GM19240 (cell line): ENCODE measurements around the gene SAMD5.

Source experiments
- DNase-seq: peaks from one replicate; pipeline ENCODE4 v3.0.0; 2011; ENCODE audit warnings: low spot score; ENCODE audit not compliant: insufficient read length

The SAMD5 gene

GRCh38 chr6:147618927-147619326, 110.4 kb downstream of the SAMD5 start:
- DNase-seq: no peak
